H1 (cell line): Measurements from ENCODE around the gene CLASP2. TPM values are rescaled to one million over a fixed set of nuclear protein-coding genes. Genes with fewer than 3 reads are reported as not detected.

ENCODE experiments used
- CTCF ChIA-PET: fragments of 300-600 bp; sonication (Branson Sonifier 250); formaldehyde crosslinking; loops from one replicate; lab custom pipeline; 2021; ENCODE audit not compliant: partially characterized antibody; lab: Charles Lee
- POLR2A ChIA-PET: fragments of 300-600 bp; sonication (Branson Sonifier 250); formaldehyde crosslinking; loops from one replicate; lab custom pipeline; 2021; ENCODE audit warnings: inconsistent platforms; ENCODE audit not compliant: partially characterized antibody; lab: Charles Lee
- DNase-seq, 2 experiments: peaks; one replicate each; pipeline versions ENCODE4 v3.0.0 to v3.0.0-alpha.2; 2010 to 2022; ENCODE audit warnings: low spot score in 2 of 2, low read depth in 1 of 2, mixed read lengths in 1 of 2
- FAIRE-seq: peaks from 2 replicates; lab custom pipeline; 2011; peaks lifted over from hg19 to GRCh38; lab: Jason Lieb, UNC
- H2AFZ ChIP-seq: 2 replicates; pipeline ENCODE4 v1.8.1; 2012; ENCODE audit warnings: low read length, inconsistent platforms
- H2AK5ac ChIP-seq: 2 replicates; pipeline ENCODE4 v1.6.1; 2013; ENCODE audit warnings: low read depth, low read length
- H2BK120ac ChIP-seq: replicated peaks from 2 replicates; pipeline ENCODE3; 2013; ENCODE audit warnings: low read depth, low read length, inconsistent platforms
- H2BK12ac ChIP-seq: 2 replicates; pipeline ENCODE4 v1.6.1; 2013; ENCODE audit warnings: low read depth, low read length
- H2BK15ac ChIP-seq: 2 replicates; pipeline ENCODE4 v1.6.1; 2013; ENCODE audit warnings: low read length
- H2BK20ac ChIP-seq: 2 replicates; pipeline ENCODE4 v1.6.1; 2013; ENCODE audit warnings: low read length
- H2BK5ac ChIP-seq: 2 replicates; pipeline ENCODE4 v1.6.1; 2013; ENCODE audit warnings: low read depth, low read length
- H3K14ac ChIP-seq: 2 replicates; pipeline ENCODE4 v1.6.1; 2013; ENCODE audit warnings: inconsistent platforms; ENCODE audit not compliant: insufficient read length
- H3K18ac ChIP-seq: 2 replicates; pipeline ENCODE4 v1.6.1; 2013; ENCODE audit warnings: low read length; ENCODE audit errors: extremely low read depth
- H3K23ac ChIP-seq: 2 replicates; pipeline ENCODE4 v1.6.1; 2013; ENCODE audit warnings: inconsistent platforms; ENCODE audit not compliant: insufficient read length
- H3K23me2 ChIP-seq: 2 replicates; pipeline ENCODE4 v1.6.1; 2013; ENCODE audit warnings: low read depth, low read length
- H3K27ac ChIP-seq: 2 replicates; pipeline ENCODE4 v1.6.1; 2011; ENCODE audit warnings: low read depth, low read length, inconsistent platforms
- H3K27me3 ChIP-seq, 4 experiments: replicated peaks in 1 of 4; 1 replicate in 1 of 4; 2 replicates in 3 of 4; pipeline versions ENCODE4 v1.6.1 to v1.8.1; 2011 to 2013; ENCODE audit warnings: low read length in 3 of 4, mild to moderate bottlenecking in 3 of 4, inconsistent platforms in 2 of 4, mixed read lengths in 2 of 4, moderate library complexity in 1 of 4; ENCODE audit not compliant: control insufficient read depth in 3 of 4, insufficient read depth in 3 of 4; ENCODE audit errors: extremely low read depth in 1 of 4
- H3K36me3 ChIP-seq, 4 experiments: 2 replicates each; pipeline versions ENCODE4 v1.6.1 to v1.8.1; 2011 to 2013; ENCODE audit warnings: mild to moderate bottlenecking in 4 of 4, low read length in 3 of 4, moderate library complexity in 2 of 4, control low read depth in 1 of 4, inconsistent platforms in 1 of 4; ENCODE audit not compliant: insufficient read depth in 4 of 4, control insufficient read depth in 2 of 4
- H3K4ac ChIP-seq: replicated peaks from 2 replicates; pipeline ENCODE3; 2013; ENCODE audit warnings: low read length, low read depth, mixed read lengths, inconsistent platforms; ENCODE audit not compliant: insufficient read length
- H3K4me1 ChIP-seq, 4 experiments: replicated peaks in 1 of 4; 1 replicate in 1 of 4; 2 replicates in 3 of 4; pipeline versions ENCODE4 v1.6.1 to v1.8.1; 2011 to 2013; ENCODE audit warnings: low read length in 3 of 4, inconsistent platforms in 2 of 4, mixed read lengths in 1 of 4; ENCODE audit not compliant: insufficient read depth in 4 of 4, control insufficient read depth in 3 of 4
- H3K4me2 ChIP-seq, 2 experiments: 2 replicates each; pipeline versions ENCODE4 v1.6.1 to v1.8.1; 2011 to 2013; ENCODE audit warnings: low read depth in 2 of 2, low read length in 2 of 2, control low read depth in 1 of 2, inconsistent platforms in 1 of 2, mild to moderate bottlenecking in 1 of 2; ENCODE audit not compliant: insufficient read depth in 1 of 2
- H3K4me3 ChIP-seq, 4 experiments: fragments of 200-600, 300-600 bp in 1 of 4; sonication (generic), shearing (Covaris generic), sonication (Bioruptor Twin) in 1 of 4; 2 replicates each; pipeline versions ENCODE4 v1.5.1 to v1.8.1; 2011 to 2016; ENCODE audit warnings: low read length in 4 of 4, low read depth in 3 of 4, control low read depth in 2 of 4, inconsistent platforms in 2 of 4, mild to moderate bottlenecking in 2 of 4, mixed read lengths in 1 of 4, moderate library complexity in 1 of 4; ENCODE audit not compliant: insufficient read depth in 2 of 4; ENCODE audit errors: extremely low read depth in 1 of 4
- H3K56ac ChIP-seq: replicated peaks from 2 replicates; pipeline ENCODE3; 2013; ENCODE audit warnings: low read depth, mild to moderate bottlenecking, mixed read lengths, low read length, inconsistent platforms; ENCODE audit not compliant: insufficient read length
- H3K79me1 ChIP-seq: 2 replicates; pipeline ENCODE4 v1.6.1; 2013; ENCODE audit warnings: low read depth, low read length, control low read depth
- H3K79me2 ChIP-seq, 2 experiments: 2 replicates each; pipeline versions ENCODE4 v1.6.1 to v1.8.1; 2012 to 2013; ENCODE audit warnings: low read length in 2 of 2, mild to moderate bottlenecking in 2 of 2, inconsistent platforms in 1 of 2; ENCODE audit not compliant: insufficient read depth in 2 of 2, control insufficient read depth in 1 of 2
- H3K9ac ChIP-seq, 4 experiments: replicated peaks in 1 of 4; 1 replicate in 1 of 4; 2 replicates in 3 of 4; pipeline versions ENCODE4 v1.6.1 to v1.8.1; 2011 to 2013; ENCODE audit warnings: low read depth in 3 of 4, low read length in 3 of 4, control low read depth in 2 of 4, mild to moderate bottlenecking in 2 of 4, moderate library complexity in 2 of 4, inconsistent platforms in 1 of 4; ENCODE audit errors: extremely low read depth in 1 of 4
- H3K9me3 ChIP-seq, 2 experiments: 2 replicates each; pipeline versions ENCODE4 v1.6.1 to v1.8.1; 2012 to 2013; ENCODE audit warnings: mild to moderate bottlenecking in 2 of 2, moderate library complexity in 2 of 2, control low read depth in 1 of 2, inconsistent platforms in 1 of 2, low read depth in 1 of 2, low read length in 1 of 2, mixed read lengths in 1 of 2; ENCODE audit not compliant: insufficient read depth in 2 of 2
- H4K20me1 ChIP-seq, 2 experiments: replicated peaks in 1 of 2; 2 replicates each; pipeline versions ENCODE3 to v1.8.1; 2011 to 2013; ENCODE audit warnings: inconsistent platforms in 2 of 2, low read length in 2 of 2, mild to moderate bottlenecking in 1 of 2; ENCODE audit not compliant: insufficient read depth in 2 of 2, control insufficient read depth in 1 of 2
- H4K5ac ChIP-seq: 2 replicates; pipeline ENCODE4 v1.6.1; 2013; ENCODE audit warnings: low read length, low read depth, mixed read lengths, inconsistent platforms; ENCODE audit not compliant: insufficient read length
- H4K8ac ChIP-seq: 2 replicates; pipeline ENCODE4 v1.8.0; 2013; ENCODE audit warnings: mild to moderate bottlenecking, moderate library complexity, low read length, inconsistent platforms; ENCODE audit not compliant: insufficient read depth; ENCODE audit errors: extremely low read depth
- H4K91ac ChIP-seq: replicated peaks from 2 replicates; pipeline ENCODE3; 2013; ENCODE audit warnings: low read length, mixed read lengths, inconsistent platforms; ENCODE audit not compliant: insufficient read length
- CHD1 ChIP-seq: IDR thresholded peaks from 2 replicates; pipeline ENCODE4 v1.6.1; 2012; ENCODE audit warnings: low read depth, low read length, improper control_type of control experiment
- HDAC2 ChIP-seq, 2 experiments: fragments of 300-600 bp in 1 of 2; sonication (generic) in 1 of 2; IDR thresholded peaks; 2 replicates each; pipeline ENCODE4 v1.6.1; 2011 to 2012; ENCODE audit warnings: low read depth in 2 of 2, low read length in 2 of 2, mild to moderate bottlenecking in 2 of 2, moderate library complexity in 2 of 2, borderline replicate concordance in 1 of 2, inconsistent platforms in 1 of 2
- WGBS, 2 experiments: shearing (Covaris generic) in 1 of 2; methylation state at CpG; one replicate each; pipeline versions ENCODE4 v1.1.6 to v1.1.7; 2013 to 2015; ENCODE audit warnings: low lambda C conversion rate in 2 of 2, mixed read lengths in 2 of 2, inconsistent platforms in 1 of 2, low coverage in 1 of 2, missing lambda C conversion rate in 1 of 2; ENCODE audit not compliant: insufficient replicate concordance in 2 of 2, insufficient coverage in 1 of 2, insufficient read length in 1 of 2; ENCODE audit errors: extremely low coverage in 1 of 2, missing lambda C conversion rate in 1 of 2; 5-methylcytosine and 5-hydroxymethylcytosine counted together
- polyA plus RNA-seq, 7 experiments: library from polyadenylated mRNA; depleted of rRNA in 3 of 7; stranded (reverse) in 5 of 7; unstranded in 2 of 7; fragments of >200 nt in 5 of 7; fragments of 200-250 nt in 2 of 7; gene quantifications; 1 replicate in 5 of 7; 2 replicates in 1 of 7; 4 replicates in 1 of 7; pipeline versions ENCODE4 v1.2.1 to v1.2.3, GENCODE V29; 2011 to 2013; ENCODE audit warnings: missing spikeins in 2 of 7, mixed read lengths in 2 of 7
- total RNA-seq: library from RNA; stranded (reverse); fragmentation: NEBNext Ultra II Directional; extraction: Animal tissue kit (Norgen Biotek cat#: 25700); gene quantifications from 2 replicates; pipeline ENCODE4 v1.2.1, GENCODE V29; 2021

The CLASP2 gene
- total and polyA plus RNA-seq, 2 of the 8 experiments (the other 6 are each of a cell fraction or from before 2014, with no cell fraction given): 21.7 to 58.0 TPM

- Histone ChIP-seq H2BK120ac (no peak overlapping the region), H3K9ac (no peak overlapping the region)
- no peak for FAIRE-seq
- TF ChIP-seq CHD1 (no peak), HDAC2 (IDR thresholded peaks at IDR 0.05; ENCODE audit: borderline replicate concordance in 1 of 2, low read depth in 2 of 2, low read length in 2 of 2) (no peak)
- TF ChIP-seq, all 59 proteins: peak for 0
- Histone ChIP-seq H3K4me3 (no peak overlapping the region), H3K4me2 (no peak overlapping the region), H2AK5ac (no peak overlapping the region), H3K56ac (no peak overlapping the region), H2BK5ac (no peak overlapping the region), H2BK15ac (no peak overlapping the region), H4K20me1 (no peaks in the 10 kb centered on the region), H3K79me1 (no peaks in the 10 kb centered on the region), H3K79me2 (no peaks in the 10 kb centered on the region), H4K8ac (no peak overlapping the region), H3K27ac (no peak overlapping the region; the same call in 1 of the 2 replicates), H2AFZ (no peak overlapping the region), H3K14ac (no peak overlapping the region), H3K9me3 (no peaks in the 10 kb centered on the region), H4K5ac (no peak overlapping the region), H3K36me3 (peaks cover 0 to 16% (median 3%) of the 10 kb centered on the region in 4 experiments; a peak in 4 of 8 replicates), H3K4me1 (no peaks in the 10 kb centered on the region), H3K27me3 (no peaks in the 10 kb centered on the region), H4K91ac (no peak overlapping the region), H2BK20ac (no peak overlapping the region), H3K23me2 (no peaks in the 10 kb centered on the region; the same call in 1 of the 2 replicates), H3K4ac (no peak overlapping the region), H2BK12ac (no peak overlapping the region), H3K23ac (no peak overlapping the region), H3K18ac (no peak overlapping the region)
- WGBS, 2 experiments: 90% methylated on average over 2 of the region's 2 CpGs; no CpG with 5 or more reads in 1 of the 2 experiments
- POLR2A ChIA-PET: interaction anchor here (1.2 kb wide), 1 partner anchor 13 kb away, joined by 3 read pairs; no protein-coding TSS in a partner anchor
- no peak for DNase-seq
- CTCF ChIA-PET: interaction anchor here (1.0 kb wide), 1 partner anchor 179 kb away, joined by 3 read pairs; no protein-coding TSS in a partner anchor
These were observed 120.8 kb downstream of the CLASP2 start for GRCh38 chr3:33597257-33597689.
